NB4 (cell line): ENCODE data around the gene MAN1A1.
"Not testable (repeated sequence)": the region's sequence is repeated elsewhere in the genome, so short reads cannot be mapped to it uniquely, and the experiment has no call there.

Experiments
- DNase-seq: peaks from one replicate; pipeline ENCODE4 v3.0.0; 2010; ENCODE audit warnings: low read depth
- H3K4me3 ChIP-seq: one replicate; pipeline ENCODE4 v1.5.1; 2011; ENCODE audit warnings: mild to moderate bottlenecking, low read depth, low read length, moderate library complexity
- MYC ChIP-seq: IDR thresholded peaks from 2 replicates; pipeline ENCODE4 v1.6.1; 2011; ENCODE audit warnings: low read depth, low read length
- POLR2A ChIP-seq: IDR thresholded peaks from 2 replicates; pipeline ENCODE4 v1.6.1; 2011; ENCODE audit warnings: mild to moderate bottlenecking; ENCODE audit not compliant: insufficient read length; ENCODE audit errors: extremely low read depth
- TF ChIP-seq, protein P1 (sequence below): IDR thresholded peaks from 2 replicates; pipeline ENCODE4 v1.6.1; 2011; ENCODE audit warnings: low read depth, low read length
- TF ChIP-seq, protein P2 (sequence below): IDR thresholded peaks from one replicate; pipeline ENCODE4 v1.5.1; 2012; ENCODE audit warnings: low read depth, low read length

The MAN1A1 gene

GRCh38 chr6:119349361-119350201 is at the start of gene MAN1A1:
Gene MAN1A1 (minus strand): TSS chr6:119349761. CDS start chr6:119349065, 696 bp downstream.
- peak; percentile 49 for DNase-seq
- H3K4me3 ChIP-seq: no peak within 1 kb of the TSS
- TF ChIP-seq, protein P1, sequence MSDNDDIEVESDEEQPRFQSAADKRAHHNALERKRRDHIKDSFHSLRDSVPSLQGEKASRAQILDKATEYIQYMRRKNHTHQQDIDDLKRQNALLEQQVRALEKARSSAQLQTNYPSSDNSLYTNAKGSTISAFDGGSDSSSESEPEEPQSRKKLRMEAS: no peak
- TF ChIP-seq, protein P2, sequence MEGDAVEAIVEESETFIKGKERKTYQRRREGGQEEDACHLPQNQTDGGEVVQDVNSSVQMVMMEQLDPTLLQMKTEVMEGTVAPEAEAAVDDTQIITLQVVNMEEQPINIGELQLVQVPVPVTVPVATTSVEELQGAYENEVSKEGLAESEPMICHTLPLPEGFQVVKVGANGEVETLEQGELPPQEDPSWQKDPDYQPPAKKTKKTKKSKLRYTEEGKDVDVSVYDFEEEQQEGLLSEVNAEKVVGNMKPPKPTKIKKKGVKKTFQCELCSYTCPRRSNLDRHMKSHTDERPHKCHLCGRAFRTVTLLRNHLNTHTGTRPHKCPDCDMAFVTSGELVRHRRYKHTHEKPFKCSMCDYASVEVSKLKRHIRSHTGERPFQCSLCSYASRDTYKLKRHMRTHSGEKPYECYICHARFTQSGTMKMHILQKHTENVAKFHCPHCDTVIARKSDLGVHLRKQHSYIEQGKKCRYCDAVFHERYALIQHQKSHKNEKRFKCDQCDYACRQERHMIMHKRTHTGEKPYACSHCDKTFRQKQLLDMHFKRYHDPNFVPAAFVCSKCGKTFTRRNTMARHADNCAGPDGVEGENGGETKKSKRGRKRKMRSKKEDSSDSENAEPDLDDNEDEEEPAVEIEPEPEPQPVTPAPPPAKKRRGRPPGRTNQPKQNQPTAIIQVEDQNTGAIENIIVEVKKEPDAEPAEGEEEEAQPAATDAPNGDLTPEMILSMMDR: no peak
- no peak for TF ChIP-seq POLR2A
- TF ChIP-seq MYC: no peak

GRCh38 chr6:119395192-119395591 is 45.6 kb upstream of the MAN1A1 start:
- TF ChIP-seq, protein P1: no peak
- TF ChIP-seq, protein P2: no peak
- TF ChIP-seq MYC: no peak
- TF ChIP-seq POLR2A: no peak
- H3K4me3 ChIP-seq: no peak overlapping the region
- no peak for DNase-seq

GRCh38 chr6:119390247-119390793 is 40.8 kb upstream of the MAN1A1 start:
- TF ChIP-seq, protein P1: no peak
- TF ChIP-seq MYC (no peak), POLR2A (no peak)
- H3K4me3 ChIP-seq: no peak overlapping the region
- DNase-seq: no peak

- no peak overlapping the region for H3K4me3 ChIP-seq
- no peak for DNase-seq
- TF ChIP-seq MYC (no peak), POLR2A (no peak)
- TF ChIP-seq, protein P2: no peak
- TF ChIP-seq, protein P1: no peak
Observed at GRCh38 chr6:119385994-119386393, 36.4 kb upstream of the MAN1A1 start.

- H3K4me3 ChIP-seq: no peak overlapping the region
- no peak for DNase-seq
- no peak for TF ChIP-seq POLR2A
- TF ChIP-seq, protein P1: no peak
- no peak for TF ChIP-seq MYC
- TF ChIP-seq, protein P2: no peak
Observed at GRCh38 chr6:119384444-119384843, 34.9 kb upstream of the MAN1A1 start.

GRCh38 chr6:119379809-119380208 is 30.2 kb upstream of the MAN1A1 start:
- DNase-seq: no peak
- TF ChIP-seq MYC (no peak), POLR2A (no peak)
- TF ChIP-seq, protein P1: no peak
- TF ChIP-seq, protein P2: no peak

GRCh38 chr6:119377043-119377442 is 27.5 kb upstream of the MAN1A1 start:
- H3K4me3 ChIP-seq, DNase-seq: not testable (repeated sequence)

More at GRCh38 chr6:119379809-119380208, 30.2 kb upstream of the MAN1A1 start:
- H3K4me3 ChIP-seq: no peak overlapping the region
